Spleen (tissue), 7 donors: ENCODE data around the gene HSP90B1.

Experiments used
- CTCF ChIP-seq, 11 experiments: fragments of 200-600 bp in 7 of 11; fragments of 450-650 bp in 4 of 11; sonication (generic) in 4 of 11; IDR thresholded peaks in 8 of 11; conservative IDR thresholded peaks in 3 of 11; 1 replicate in 7 of 11; 2 replicates in 4 of 11; pipeline versions ENCODE4 v1.4.0 to v1.8.0; 2016 to 2021; ENCODE audit warnings: antibody characterized with exemption in 11 of 11, inconsistent platforms in 4 of 11, mild to moderate bottlenecking in 1 of 11
- POLR2A ChIP-seq, 3 donors: fragments of 450-650 bp; IDR thresholded peaks; one replicate each; pipeline ENCODE4 v1.5.1; 2017; ENCODE audit warnings: antibody characterized with exemption in 3 of 3, mild to moderate bottlenecking in 1 of 3
- POLR2AphosphoS5 ChIP-seq, 3 donors: sonication (generic); formaldehyde crosslinking; IDR thresholded peaks; one replicate each; pipeline ENCODE4 v1.5.1; 2017; ENCODE audit warnings: antibody characterized with exemption in 3 of 3
- donor health status: DM: no; HTN: no; CAD: no; lungs with moderate emphysema.
- donor health status: DM: no; HTN: no; CAD: no.
- donor health status: DM: no; HTN: no; CAD: no.

- no peak for TF ChIP-seq POLR2A (IDR thresholded peaks at IDR 0.05)
- no peak for TF ChIP-seq CTCF (IDR thresholded peaks at IDR 0.05 in 8 of 11, conservative IDR thresholded peaks at IDR 0.05 in 3 of 11)
- no peak for TF ChIP-seq POLR2AphosphoS5 (IDR thresholded peaks at IDR 0.05)
Measured at GRCh38 chr12:103936679-103937078, 6.5 kb downstream of the HSP90B1 start.
